Panc1 (cell line): ENCODE data around the gene LTB4R. TPM values are rescaled to one million over a fixed set of nuclear protein-coding genes. Genes with fewer than 3 reads are reported as not detected.
A peak's percentile ranks its signal among the peaks of the same experiment; 100 is the strongest.

ENCODE experiments used
- ATAC-seq: fragments of 200-7000 bp; cut with Tn5 transposase; 2 replicates; pipeline ENCODE4 v1.9.1; 2020; ENCODE audit warnings: mild to moderate bottlenecking, moderate library complexity
- BruUV-seq: library from RNA; stranded (reverse); fragments of 400-500 nt; replicated peaks from 2 replicates; lab custom pipeline; 2021; lab: Mats Ljungman, UMichigan
- CTCF ChIA-PET: fragments of 300-600 bp; sonication (Branson Sonifier 250); formaldehyde crosslinking; loops from one replicate; lab custom pipeline; 2022; ENCODE audit warnings: antibody characterized with exemption; lab: Charles Lee
- POLR2A ChIA-PET: fragments of 300-600 bp; sonication (Branson Sonifier 250); formaldehyde crosslinking; loops from one replicate; lab custom pipeline; 2022; ENCODE audit warnings: antibody characterized with exemption; lab: Charles Lee
- DNase-seq: peaks from one replicate; pipeline ENCODE4 v3.0.0-alpha.2; 2010; ENCODE audit warnings: low read depth, low spot score
- H3K27ac ChIP-seq: 2 replicates; pipeline ENCODE4 v1.5.1; 2011; ENCODE audit warnings: mild to moderate bottlenecking, low read length, inconsistent platforms
- H3K27me3 ChIP-seq: fragments of 200-500 bp; sonication (Bioruptor generic); 2 replicates; pipeline ENCODE4 v1.6.0; 2014; ENCODE audit warnings: low read length, inconsistent platforms; ENCODE audit not compliant: control insufficient read depth, insufficient read depth
- H3K36me3 ChIP-seq: fragments of 200-500 bp; sonication (Bioruptor generic); 2 replicates; pipeline ENCODE4 v1.5.1; 2014; ENCODE audit warnings: inconsistent platforms, mild to moderate bottlenecking, low read length, moderate library complexity; ENCODE audit not compliant: control insufficient read depth, insufficient read depth
- H3K4me1 ChIP-seq: 2 replicates; pipeline ENCODE4 v1.5.1; 2011; ENCODE audit warnings: inconsistent platforms, mild to moderate bottlenecking, low read length, moderate library complexity; ENCODE audit not compliant: control insufficient read depth, insufficient read depth
- H3K4me3 ChIP-seq, 2 experiments: 2 replicates each; pipeline ENCODE4 v1.5.1; 2011 to 2012; ENCODE audit warnings: low read depth in 2 of 2, low read length in 2 of 2, mild to moderate bottlenecking in 2 of 2, inconsistent platforms in 1 of 2, moderate library complexity in 1 of 2
- H3K9me3 ChIP-seq: fragments of 200-500 bp; sonication (Bioruptor generic); 2 replicates; pipeline ENCODE4 v1.5.1; 2014; ENCODE audit warnings: low read depth, mild to moderate bottlenecking, inconsistent platforms, low read length, moderate library complexity; ENCODE audit not compliant: control insufficient read depth, insufficient read depth
- POLR2AphosphoS5 ChIP-seq: IDR thresholded peaks from 2 replicates; pipeline ENCODE4 v1.6.1; 2012; ENCODE audit warnings: mild to moderate bottlenecking, low read depth, low read length, moderate library complexity
- SIN3A ChIP-seq: IDR thresholded peaks from 2 replicates; pipeline ENCODE4 v1.6.1; 2012; ENCODE audit warnings: low read depth, mild to moderate bottlenecking, low read length, moderate library complexity, borderline replicate concordance; ENCODE audit not compliant: insufficient read depth
- TCF7L2 ChIP-seq: IDR thresholded peaks from 2 replicates; pipeline ENCODE4 v1.6.1; 2011; ENCODE audit warnings: mild to moderate bottlenecking, low read depth, low read length, inconsistent platforms
- in situ Hi-C: cut with HindIII; loops from 2 replicates; pipeline ENCODE4 v1.10.0; 2016; ENCODE audit warnings: low sequenced_read_pairs, low pct_unique_long_range_greater_than_20kb
- intact Hi-C: fragments of 100-400 bp; cut with micrococcal nuclease; formaldehyde crosslinking; loops from one replicate; pipeline ENCODE4 v1.10.0; 2022; ENCODE audit not compliant: unreplicated experiment
- total RNA-seq: library from RNA; stranded (reverse); gene quantifications from one replicate; pipeline ENCODE4 v1.2.1, GENCODE V29; 2021; ENCODE audit not compliant: unreplicated experiment
- TF ChIP-seq, protein P1 (sequence below), 2 experiments: IDR thresholded peaks; 2 replicates each; pipeline ENCODE4 v1.6.1; 2011 to 2012; ENCODE audit warnings: low read depth in 2 of 2, control low read depth in 1 of 2, low read length in 1 of 2, mild to moderate bottlenecking in 1 of 2, moderate library complexity in 1 of 2; ENCODE audit not compliant: insufficient read depth in 1 of 2
- TF ChIP-seq, protein P2 (sequence below): fragments of 450-650 bp; IDR thresholded peaks from 2 replicates; pipeline ENCODE4 v1.5.1; 2017; ENCODE audit warnings: mild to moderate bottlenecking

Gene LTB4R
- total RNA-seq, 1 experiment from 2014 or later, result 4.8 TPM

DNA sequence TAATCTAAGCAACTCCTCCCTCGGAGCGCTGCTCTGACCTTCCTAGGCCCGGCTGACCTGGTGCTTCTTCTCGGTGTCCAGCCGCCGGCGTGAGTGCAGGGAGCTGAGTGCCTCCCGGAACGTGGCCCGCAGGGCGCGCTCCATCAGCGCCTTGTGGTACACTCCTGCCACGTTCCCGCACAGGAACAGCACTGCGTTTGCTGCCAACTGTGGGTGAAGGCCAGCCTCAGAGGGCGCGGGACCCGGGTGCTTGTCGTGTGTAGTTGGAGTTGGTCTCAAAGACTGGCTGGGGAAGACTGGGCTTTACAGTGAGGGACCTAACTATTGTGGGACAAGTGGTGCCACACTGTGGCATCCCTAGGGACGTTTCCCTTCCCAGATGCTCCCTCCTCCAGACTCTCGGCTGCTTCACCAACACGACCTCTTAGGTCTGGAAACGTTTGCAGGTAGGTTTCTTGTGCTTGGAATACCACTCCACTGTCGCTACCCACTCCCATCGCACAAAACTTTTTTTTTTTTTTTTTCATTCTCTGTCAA is 20.5 kb downstream of the LTB4R start:
- ChIA-PET CTCF (interaction anchor here (0.6 to 1.7 kb wide), 6 partner anchors 10 to 105 kb away, joined by 3 to 11 read pairs (median 5); no protein-coding TSS in a partner anchor), POLR2A (no interaction called here)
- ATAC-seq (peak; percentile 33), DNase-seq (no peak)
- H3K4me1 ChIP-seq, result peaks cover 3% of the 10 kb centered on the region; the same call in 1 of the 2 replicates
- no peaks in the 10 kb centered on the region for H3K9me3 ChIP-seq
- BruUV-seq, result no TSS peak
- H3K27me3 ChIP-seq, result no peaks in the 10 kb centered on the region
- TF ChIP-seq SIN3A (no peak), POLR2AphosphoS5 (no peak), TCF7L2 (no peak)
- TF ChIP-seq, protein P1, sequence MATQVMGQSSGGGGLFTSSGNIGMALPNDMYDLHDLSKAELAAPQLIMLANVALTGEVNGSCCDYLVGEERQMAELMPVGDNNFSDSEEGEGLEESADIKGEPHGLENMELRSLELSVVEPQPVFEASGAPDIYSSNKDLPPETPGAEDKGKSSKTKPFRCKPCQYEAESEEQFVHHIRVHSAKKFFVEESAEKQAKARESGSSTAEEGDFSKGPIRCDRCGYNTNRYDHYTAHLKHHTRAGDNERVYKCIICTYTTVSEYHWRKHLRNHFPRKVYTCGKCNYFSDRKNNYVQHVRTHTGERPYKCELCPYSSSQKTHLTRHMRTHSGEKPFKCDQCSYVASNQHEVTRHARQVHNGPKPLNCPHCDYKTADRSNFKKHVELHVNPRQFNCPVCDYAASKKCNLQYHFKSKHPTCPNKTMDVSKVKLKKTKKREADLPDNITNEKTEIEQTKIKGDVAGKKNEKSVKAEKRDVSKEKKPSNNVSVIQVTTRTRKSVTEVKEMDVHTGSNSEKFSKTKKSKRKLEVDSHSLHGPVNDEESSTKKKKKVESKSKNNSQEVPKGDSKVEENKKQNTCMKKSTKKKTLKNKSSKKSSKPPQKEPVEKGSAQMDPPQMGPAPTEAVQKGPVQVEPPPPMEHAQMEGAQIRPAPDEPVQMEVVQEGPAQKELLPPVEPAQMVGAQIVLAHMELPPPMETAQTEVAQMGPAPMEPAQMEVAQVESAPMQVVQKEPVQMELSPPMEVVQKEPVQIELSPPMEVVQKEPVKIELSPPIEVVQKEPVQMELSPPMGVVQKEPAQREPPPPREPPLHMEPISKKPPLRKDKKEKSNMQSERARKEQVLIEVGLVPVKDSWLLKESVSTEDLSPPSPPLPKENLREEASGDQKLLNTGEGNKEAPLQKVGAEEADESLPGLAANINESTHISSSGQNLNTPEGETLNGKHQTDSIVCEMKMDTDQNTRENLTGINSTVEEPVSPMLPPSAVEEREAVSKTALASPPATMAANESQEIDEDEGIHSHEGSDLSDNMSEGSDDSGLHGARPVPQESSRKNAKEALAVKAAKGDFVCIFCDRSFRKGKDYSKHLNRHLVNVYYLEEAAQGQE (IDR thresholded peaks at IDR 0.05; ENCODE audit: insufficient read depth in 1 of 2, low read depth in 2 of 2, low read length in 1 of 2), result no peak
- TF ChIP-seq, protein P2, sequence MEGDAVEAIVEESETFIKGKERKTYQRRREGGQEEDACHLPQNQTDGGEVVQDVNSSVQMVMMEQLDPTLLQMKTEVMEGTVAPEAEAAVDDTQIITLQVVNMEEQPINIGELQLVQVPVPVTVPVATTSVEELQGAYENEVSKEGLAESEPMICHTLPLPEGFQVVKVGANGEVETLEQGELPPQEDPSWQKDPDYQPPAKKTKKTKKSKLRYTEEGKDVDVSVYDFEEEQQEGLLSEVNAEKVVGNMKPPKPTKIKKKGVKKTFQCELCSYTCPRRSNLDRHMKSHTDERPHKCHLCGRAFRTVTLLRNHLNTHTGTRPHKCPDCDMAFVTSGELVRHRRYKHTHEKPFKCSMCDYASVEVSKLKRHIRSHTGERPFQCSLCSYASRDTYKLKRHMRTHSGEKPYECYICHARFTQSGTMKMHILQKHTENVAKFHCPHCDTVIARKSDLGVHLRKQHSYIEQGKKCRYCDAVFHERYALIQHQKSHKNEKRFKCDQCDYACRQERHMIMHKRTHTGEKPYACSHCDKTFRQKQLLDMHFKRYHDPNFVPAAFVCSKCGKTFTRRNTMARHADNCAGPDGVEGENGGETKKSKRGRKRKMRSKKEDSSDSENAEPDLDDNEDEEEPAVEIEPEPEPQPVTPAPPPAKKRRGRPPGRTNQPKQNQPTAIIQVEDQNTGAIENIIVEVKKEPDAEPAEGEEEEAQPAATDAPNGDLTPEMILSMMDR, result no peak
- H3K4me3 ChIP-seq, result no peak overlapping the region
- H3K36me3 ChIP-seq, result no peaks in the 10 kb centered on the region
- in situ Hi-C loops, result loop anchor here (10.0 kb wide), 1 partner anchor 103 kb away; no protein-coding TSS in a partner anchor
- no peak overlapping the region for H3K27ac ChIP-seq
- intact Hi-C loops, result loop anchor here (2.0 kb wide), 1 partner anchor 99 kb away; no protein-coding TSS in a partner anchor

DNA sequence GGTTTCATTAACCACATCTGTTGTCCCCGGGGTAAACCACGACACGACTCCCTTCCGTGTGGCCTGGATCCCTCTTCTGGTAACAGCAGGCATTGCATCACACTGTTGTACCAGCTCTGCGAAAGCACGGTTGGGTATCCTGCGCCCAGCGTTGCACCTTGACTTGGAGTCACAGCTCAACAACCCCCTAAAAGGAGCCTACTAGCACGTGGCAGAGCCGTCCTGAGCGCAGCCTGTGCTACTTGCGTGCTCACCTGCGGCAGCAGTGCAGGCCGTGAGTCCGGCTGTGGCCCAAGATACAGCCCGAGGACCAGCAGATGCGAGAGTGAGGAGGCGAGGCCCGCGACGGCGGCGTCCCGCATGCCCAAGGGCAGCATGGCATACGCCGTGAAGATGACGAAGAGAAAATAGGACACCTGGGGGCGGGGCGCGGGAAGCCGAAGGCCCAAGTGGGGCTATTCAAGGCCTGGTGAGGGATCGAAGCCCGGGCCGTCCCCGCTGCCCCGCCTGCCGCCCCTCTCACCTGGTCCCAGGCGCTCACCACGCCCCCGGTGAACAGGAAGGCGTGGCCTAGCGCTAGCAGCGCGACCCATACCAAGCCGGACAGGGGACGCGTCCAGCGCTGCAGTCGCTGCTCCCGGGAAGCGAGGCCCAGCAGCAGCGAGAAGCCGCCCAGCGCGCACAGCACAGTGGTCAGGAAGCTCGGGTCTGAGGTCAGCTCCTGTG is 21.1 kb downstream of the LTB4R start:
- Histone ChIP-seq H3K27me3 (no peaks in the 10 kb centered on the region), H3K9me3 (no peaks in the 10 kb centered on the region), H3K27ac (no peak overlapping the region), H3K4me3 (no peak overlapping the region), H3K4me1 (peaks cover 3% of the 10 kb centered on the region; the same call in 1 of the 2 replicates), H3K36me3 (no peaks in the 10 kb centered on the region)
- CTCF ChIA-PET, result interaction anchor here (0.6 to 1.8 kb wide), 9 partner anchors 11 to 105 kb away, joined by 3 to 28 read pairs (median 5); no protein-coding TSS in a partner anchor
- in situ Hi-C loops, result loop anchor here (10.0 kb wide), 1 partner anchor 102 kb away; no protein-coding TSS in a partner anchor
- TF ChIP-seq, protein P2, result peak; percentile 79
- TF ChIP-seq POLR2AphosphoS5, result no peak
- POLR2A ChIA-PET, result no interaction called here
- BruUV-seq, result no TSS peak
- DNase-seq (peak; percentile 48), ATAC-seq (peak; percentile 83)
- intact Hi-C loops, result loop anchor here (2.0 kb wide), 1 partner anchor 98 kb away; no protein-coding TSS in a partner anchor
